HG03097 (cell line): Measurements from ENCODE around the gene LRIG1.

ENCODE experiments used
- ATAC-seq: cut with Tn5 transposase; IDR thresholded peaks from one replicate; pipeline ENCODE4 v1.9.1; 2021; ENCODE audit not compliant: unreplicated experiment, low FRiP score

LRIG1 gene

DNA sequence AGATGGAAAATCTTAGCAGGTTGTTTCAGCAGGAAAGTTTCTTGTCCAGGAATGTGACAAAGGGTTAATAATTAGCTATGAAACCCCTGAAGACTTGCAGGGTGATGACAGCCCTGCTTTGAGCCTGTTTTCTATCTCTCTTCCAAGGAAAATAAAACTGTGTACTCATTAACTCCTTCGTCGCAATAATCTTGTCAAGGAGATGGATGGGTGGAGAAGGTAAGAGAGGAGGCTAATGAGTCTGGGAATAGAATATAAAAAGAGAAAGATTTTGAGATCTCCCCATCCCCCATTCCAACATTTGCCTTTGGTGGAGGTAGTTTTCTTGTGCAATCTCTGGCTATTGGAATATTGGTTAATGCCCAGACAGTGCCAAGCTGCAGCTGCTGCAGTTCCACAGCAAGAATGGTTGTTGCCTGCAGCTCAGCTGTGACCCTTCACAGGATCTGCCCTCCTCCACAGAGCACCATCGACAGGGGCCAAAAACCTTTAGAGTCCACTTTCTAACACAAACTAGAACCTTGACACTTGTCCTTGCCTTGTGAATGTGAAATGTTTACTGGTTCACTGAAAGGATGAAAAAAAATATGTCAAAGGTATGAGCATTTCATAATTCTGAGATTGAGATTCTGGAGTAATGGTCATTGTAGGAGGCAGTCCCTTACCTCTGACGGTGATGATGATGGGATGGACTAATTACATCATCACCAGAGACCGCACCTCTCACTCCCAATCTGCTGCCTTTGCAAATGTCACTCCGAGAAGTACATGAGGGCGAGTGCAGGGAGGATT, 4.2 kb upstream of the LRIG1 start:
- ATAC-seq, result no peak

DNA sequence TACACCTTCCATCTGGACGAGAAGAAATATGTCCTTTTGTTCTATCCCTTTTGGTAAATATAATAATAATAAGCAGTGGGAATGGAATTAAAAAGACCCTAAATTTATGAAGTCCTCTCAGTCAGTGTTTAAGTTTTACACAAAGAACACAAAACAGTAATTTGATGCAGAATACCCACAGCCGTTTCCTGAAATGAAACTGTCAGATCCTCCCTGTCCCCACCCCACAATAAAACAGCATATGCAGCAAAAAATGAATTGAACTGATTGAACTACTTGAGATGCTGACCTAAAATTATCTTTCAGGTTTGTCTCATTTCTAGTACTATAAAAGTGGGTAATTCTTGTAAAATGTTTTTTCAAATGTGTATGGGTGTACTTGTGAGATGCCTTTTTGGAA, 2.2 kb upstream of the LRIG1 start:
- no peak for ATAC-seq

DNA sequence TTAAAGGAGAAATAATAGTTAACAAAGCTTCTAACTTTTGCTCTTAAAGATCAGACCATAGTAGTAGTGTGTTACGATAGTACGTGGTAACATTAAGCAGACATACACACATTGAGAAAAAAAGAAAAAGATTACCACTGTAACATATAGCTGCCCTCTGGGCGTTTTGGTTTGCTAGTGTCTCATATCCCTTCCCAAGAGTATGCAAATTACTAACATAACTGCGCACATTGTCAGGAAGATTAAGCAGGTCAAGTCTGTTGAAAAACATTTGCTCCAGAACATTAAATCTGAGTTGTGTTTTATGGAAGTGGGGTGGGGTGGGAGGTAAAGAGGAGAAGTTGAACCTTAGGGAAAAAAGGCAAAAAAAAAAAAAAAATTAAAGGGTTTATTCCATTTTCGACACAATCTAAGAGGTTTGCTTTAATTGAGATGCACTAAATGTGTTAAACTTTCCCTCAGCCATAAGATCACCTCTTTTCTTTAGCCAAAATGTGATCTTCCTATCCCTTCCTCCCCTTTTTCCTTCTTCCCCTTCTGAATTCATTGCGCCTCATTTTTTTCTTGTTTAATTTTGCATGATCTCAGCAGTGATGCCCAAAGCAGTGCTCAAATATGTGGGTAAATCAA, 1.5 kb upstream of the LRIG1 start:
- ATAC-seq, result no peak

DNA sequence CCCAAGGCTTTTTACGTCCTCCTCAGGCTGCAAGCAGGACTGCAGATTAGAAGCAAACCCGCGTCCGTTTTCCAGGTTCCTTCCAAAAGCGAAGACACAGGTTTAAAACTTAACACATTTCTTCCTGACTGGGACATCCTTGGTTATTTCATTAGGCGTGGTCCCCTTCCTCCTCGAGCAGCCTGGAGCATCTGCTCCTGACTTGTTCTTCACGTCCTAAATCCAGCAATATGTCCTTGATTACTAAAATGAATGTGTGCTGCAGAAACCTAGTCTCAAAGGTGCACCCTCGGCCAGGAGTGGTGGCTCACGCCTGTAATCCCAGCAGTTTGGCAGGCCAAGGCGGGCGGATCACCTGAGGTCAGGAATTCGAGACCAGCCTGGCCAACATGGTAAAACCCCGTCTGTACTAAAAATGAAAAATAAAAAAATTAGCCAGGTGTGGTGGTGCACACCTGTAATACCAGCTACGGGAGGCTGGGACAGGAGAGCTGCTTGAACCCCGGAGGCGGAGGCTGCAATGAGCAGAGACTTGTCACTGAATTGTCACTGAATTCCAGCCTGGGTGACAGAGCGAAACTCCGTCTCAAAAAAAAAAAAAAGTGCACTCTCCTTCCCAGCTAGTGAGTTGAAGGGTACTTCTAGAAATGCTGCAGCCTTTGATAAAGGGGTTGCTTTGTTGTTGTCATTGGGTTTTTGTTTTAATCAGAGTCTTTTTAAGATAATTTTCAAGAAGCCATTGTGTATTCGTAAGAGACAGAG, 842 bp upstream of the LRIG1 start:
- ATAC-seq, result no peak

DNA sequence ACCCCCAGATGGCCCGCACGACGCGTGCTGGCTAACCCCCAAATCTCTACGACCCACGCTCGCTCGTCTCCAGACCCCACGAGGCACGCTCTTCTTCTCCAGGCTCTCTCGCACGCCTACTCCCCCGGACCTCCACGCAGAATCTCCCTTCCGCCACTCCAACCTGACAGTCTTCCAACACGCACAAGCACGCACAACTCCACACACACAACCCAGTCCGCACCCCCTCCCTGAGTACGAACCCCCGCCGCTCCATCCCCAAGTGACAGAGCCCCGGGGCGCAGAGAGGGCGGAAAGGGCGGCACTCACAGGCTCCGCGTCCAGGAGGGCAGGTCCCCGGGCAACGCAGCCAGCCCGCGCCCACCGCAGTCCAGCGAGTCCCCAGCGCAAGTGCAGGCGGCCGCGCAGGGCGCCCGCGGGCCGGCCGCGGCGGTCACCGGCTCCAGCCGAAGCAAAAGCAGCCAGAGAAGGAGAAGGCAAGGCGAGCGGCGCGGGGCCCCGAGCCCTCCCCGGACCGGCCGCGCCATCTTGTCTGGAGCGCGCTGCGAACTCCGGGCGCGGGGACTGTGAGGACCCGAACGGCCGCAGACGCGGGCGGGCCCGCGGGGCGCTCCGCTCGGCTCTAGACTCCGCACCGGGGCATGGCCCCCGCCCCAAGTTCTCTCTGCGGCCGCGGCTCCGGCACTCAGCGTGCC, 794 bp downstream of the LRIG1 start:
- peak; percentile 4 for ATAC-seq

DNA sequence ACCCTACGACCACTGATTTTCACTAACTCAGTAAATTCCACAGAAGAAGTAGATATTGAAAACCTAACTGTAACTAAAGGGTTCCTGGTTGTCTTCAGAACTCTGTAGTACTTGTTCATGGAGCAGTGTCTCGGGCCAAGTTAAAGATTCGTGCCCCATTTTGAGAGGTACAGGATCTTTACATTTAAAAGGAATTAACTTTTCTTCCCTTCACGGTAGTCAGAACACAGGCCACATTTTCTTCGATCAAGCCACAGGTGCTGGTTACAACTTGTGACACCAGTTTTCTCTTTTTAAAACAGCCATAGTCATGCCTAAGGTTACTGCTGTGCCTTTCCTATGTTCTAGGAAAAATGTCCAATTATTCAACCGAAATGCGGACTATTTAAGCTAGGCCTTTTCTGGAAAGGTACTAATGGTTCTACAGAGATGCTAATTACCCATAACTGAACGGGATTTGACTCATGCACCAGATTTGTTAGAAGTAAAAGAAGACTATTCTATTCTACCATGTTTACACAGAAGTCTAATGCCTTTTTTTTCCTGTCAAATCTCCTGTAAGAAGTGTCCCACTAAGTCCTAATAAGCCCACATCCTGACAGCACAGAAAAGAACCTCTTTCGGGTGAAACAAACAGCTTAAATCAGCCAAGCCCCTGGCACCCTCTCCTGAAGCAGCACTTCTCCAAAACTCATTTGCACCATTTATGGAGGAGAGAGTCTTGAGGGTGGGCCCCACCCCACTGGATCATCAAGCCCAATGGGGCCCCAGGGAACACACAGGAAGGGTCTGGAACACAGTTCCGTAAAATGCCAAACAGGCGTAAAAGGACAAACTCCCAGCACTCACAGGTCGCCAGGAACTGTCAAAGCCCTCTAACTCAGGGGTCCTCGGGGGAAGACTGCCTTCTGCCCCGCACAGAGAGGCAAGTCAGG, 1.9 kb downstream of the LRIG1 start:
- no peak for ATAC-seq

DNA sequence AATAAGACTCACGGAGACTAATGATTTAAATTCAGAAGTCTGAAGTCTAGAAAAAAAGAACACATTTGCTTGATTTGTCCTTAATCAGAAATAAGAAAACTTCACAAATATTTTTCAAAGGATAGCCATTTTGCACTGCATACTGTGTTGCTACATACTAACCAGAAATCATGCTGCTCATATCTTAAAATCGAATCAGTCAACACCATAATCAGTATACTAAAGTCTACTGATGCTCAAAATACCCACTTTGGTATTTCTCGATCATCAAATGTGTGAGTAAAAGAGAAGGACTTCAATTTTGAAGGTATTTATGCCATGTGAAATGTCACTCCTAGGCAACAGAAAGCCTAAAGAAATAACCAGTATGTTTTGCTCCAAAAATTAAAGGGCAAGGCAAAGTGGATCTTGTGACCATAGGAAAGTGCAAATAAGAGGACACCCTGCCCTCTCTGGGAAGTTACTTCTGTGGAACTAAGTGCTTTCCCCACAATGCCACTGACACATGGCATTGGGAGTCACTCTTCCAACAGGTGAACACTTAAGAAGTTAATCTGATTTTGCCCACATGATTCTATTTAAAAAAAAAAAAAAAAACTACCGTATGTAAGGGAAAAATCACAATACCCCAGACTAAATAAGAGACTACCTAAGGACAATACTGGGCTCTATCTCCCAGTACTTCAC, 2.7 kb downstream of the LRIG1 start:
- ATAC-seq, result no peak

DNA sequence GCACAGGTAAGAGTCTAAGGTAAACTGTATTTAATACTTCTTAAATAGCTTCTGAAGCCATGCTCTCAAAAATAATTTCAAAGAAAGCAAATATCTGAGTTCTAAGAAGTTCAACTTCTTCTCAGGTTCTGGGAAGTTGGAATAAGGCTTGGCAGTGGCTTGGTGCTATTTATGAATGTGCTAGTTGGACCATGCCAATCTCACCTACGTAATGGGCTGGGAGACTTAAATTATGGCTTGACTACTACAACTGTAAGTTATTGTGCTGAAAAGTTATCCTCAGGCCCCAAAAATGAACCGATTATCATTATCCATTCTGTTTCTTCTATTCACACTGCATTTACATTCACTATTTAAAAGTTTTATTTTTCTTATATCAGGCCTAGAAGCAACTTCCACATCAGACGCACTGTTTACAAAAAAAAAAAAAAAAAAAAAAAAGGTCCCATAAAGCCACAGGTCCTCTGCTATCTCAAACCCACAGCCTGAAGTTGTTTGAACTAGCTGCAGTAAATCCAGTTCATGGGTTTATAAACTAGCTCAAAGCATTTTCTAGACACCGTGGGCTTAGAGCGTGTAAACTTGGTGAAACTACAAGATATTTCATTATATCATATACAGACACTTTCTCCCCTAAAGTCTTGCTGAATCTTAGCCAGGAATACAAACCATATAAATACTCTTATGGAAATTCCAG, 3.4 kb downstream of the LRIG1 start:
- ATAC-seq, result no peak

DNA sequence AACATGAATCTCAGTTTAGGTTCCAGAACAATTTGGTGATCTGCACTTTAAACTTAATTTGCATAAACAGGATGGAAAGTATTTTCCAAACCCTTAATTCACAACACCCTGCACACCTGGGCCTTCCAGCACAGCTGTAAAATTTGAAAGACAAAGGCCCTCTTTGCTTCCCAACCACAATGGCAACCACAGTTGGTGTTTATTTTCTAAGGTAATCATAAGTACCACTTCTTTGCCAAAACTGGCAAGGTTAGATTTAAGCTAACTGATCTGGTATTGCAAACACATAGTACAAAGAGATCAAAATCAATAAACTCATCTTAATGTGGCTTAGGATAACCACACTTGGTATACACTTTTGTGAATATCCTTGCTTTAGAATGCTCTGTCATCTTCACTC, 4.1 kb downstream of the LRIG1 start:
- no peak for ATAC-seq

DNA sequence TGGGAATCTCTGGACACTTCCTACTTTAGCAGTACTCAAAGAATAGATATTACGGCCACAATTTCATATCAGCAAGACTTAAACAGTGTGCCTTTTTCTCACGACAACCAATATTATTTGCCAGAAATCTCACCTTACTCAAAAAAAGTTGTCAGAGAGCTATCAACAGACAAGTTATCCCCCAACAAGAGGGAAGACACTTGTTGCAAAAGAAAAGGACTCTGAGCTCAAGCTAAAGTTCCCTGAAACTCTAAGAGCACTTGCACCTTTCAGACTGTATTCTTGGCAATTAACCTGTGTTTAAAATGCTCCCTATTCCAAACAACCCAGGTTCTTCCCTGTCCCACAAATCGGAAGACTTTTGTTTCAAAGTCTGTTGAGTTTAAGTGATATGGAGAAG, 4.5 kb downstream of the LRIG1 start:
- no peak for ATAC-seq

DNA sequence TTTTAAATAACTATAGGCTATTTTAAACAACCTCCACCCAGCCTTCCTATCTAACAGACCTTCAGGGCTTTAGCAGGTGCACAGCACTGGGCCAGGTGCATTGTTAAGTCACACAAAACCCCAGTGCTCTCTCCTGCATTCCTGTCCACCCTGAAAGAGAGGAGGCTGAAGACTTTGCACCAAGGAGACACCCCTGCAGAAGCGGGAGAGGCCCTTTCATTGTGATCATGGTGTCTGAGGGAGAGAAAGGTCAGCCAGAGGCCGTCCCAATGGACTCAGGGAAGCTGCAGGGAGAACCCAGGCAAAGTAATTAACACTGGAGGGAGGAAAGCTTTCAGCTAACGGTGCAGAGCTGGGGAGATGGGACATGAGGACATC, 5.2 kb downstream of the LRIG1 start:
- ATAC-seq, result no peak

DNA sequence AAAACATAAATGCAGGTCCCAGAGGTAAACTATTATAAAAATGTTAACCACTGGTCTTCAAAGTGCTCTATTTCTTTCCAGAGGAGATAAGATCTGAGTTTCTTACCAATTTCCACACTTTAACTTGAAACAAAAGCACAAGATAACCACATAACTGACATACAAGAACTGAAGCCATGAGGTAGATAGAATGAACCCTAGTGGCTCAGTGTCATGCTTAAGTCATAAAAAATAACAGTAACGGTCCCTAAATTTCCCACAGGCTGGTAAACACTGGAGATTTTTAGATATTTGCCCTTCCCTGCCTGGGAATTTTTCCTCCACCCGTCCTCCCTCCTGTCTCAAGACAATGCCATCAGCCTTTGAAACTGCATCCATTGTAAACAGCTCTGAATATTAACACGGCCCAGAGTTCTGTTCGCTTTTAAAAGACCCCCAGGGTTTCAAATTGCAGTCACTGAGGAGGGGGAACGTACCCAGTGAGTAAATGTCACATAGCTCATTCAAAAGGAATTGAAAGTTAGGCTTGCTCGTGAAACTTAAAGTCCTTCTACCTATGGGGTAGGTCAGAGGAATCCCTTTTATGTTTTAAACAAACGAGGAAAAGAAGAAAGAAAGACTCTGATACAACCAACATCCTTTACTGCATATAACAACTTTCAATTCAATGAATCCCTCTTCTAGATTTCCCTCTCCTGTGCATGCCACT, 5.7 kb downstream of the LRIG1 start:
- ATAC-seq, result no peak

DNA sequence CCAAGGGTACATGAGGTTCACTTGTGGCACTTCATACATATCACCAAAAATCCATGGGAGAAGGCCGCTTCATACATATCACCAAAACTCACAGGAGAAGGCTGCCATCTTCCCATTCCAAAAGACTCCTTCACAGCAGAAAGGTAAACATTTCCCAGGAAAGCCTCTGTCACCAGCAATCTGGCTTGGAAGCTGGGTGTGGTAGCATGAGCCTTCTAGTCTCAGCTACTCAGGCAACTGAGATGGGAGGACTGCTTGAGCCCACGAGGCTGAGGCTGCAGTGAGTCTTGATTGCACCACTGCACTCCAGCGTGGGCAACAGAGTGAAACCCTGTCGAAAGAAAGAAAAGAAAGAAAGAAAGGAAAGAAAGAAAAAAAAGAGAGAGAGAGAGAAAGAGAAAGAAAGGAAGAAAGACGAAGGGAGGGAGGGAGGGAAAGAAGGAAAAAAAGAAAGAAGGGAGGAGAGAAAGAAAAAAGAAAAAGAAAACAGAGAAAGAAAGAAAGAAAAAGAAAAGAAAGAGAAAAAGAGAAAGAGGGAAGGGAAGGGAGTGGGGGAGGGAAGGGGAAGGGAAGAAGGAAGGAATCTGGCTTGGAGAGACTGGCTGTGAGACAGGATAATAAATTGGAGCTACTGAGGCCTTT, 7.2 kb downstream of the LRIG1 start:
- ATAC-seq, result no peak

DNA sequence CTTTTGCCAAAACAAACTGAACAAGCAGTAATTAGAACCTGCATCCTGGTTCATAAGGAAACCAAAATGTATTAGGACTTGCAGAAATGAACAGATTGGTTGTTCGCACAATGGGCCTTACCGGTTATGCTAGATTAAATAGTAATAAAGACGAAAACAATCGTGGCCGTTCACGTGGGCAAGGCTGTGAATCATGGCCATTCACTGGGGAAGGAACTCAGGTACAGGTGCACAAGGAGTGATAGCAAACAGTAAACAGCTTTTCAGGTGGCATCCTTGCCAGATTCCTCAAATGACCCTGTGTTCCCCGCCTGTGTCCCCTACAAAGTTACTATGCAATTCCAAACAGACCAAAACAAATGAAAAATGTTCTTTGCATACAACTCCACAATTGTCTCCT, 8.2 kb downstream of the LRIG1 start:
- no peak for ATAC-seq

DNA sequence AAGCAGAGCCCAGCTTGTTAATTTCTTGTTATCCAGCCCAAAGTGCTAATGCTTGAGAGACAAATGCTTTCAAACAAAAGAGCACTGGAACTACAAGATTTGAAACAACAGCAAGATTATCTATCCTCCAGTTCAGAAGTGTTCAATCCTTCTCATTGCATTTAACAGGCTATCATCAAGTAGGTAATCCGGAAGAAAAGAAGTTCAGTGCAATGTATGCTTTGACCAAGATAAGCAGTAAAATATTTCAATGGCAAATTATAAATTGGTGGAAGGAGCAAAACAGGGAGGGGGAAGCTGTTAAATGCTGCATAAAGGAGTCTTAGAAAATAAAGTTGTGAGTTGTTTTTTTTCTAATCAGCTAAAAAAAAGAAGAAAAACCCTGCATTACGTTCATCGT, 8.8 kb downstream of the LRIG1 start:
- ATAC-seq, result no peak

DNA sequence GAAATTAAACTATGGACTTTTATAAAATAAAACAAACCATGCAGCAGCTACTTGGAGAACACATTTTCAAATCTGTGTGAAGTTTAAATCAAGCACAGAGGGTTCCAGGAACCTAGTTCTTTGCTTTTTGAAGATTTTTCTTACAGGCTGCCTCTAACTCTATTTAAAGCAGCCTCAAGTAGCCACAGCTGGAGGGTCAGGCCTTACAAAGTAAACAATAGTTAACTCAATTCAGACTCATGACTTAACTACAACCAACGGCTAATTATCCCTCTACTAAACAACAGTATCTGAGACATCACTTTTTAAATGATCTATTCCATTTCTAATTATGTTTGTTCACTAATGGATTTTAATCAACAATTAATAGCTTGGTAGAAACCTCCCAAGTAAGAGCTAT, 9.8 kb downstream of the LRIG1 start:
- no peak for ATAC-seq

DNA sequence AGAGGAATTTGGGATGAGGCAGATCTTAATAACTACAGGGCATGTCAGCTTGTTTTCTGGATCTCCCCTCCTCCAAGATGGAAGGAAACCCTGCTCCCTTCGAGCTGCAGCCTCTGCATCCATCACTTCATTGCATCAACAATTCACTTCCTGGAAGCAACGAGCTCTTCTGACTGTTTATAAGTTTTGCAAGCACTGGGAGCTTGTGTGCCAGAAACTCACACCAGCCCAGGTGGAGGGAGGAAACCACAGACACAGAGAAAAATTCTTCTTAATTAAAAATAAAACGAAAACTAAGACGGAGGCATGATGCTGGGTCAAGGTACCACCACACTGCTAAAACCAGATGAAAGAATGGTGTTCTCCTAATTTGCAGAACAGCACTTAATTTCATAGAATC, 10.6 kb downstream of the LRIG1 start:
- ATAC-seq, result no peak

DNA sequence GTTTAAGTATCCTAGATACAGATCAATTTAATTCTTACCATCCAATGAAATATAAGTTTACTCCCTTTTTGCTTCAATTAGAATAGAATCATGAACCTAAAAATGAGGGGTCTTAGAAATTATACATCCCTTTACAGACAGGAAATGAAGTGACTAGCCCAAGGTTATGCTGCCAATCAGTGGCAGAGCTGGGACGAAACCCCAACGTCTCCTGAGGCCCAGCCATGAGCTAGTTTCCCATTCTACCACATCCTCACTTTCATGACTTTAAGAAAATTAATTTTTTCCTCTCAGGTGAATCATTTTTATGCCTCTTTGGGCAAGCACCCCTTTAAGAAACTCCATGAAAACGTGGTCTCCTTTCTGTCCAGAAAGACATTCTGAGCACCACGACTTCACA, 11.2 kb downstream of the LRIG1 start:
- no peak for ATAC-seq
